GM19025 (cell line): Measurements from ENCODE around the gene PXMP4.

Experiments used
- ATAC-seq: cut with Tn5 transposase; IDR thresholded peaks from one replicate; pipeline ENCODE4 v1.9.1; 2021; ENCODE audit warnings: mild to moderate bottlenecking, low read depth, moderate library complexity; ENCODE audit not compliant: unreplicated experiment

The PXMP4 gene

DNA sequence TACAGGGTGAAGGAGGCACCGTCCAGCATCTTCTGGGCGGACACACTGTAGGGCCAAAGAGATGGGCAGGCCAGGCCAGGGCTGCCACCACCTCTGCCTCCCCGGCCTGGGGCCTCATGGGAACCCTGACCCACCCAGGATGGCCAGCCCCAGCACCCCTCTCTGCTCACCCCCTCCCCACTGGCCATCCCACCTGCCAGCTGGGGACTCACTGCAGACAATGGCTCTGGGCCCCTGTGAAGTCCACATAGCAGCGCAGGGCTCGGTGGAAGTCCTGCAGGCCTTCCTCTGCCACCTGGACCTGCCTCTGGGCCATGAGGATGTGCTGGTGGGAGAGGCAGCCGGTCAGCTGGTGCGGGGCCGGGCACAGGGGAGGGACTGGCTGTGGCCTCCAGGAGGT is 61.6 kb downstream of the PXMP4 start:
- no peak for ATAC-seq

DNA sequence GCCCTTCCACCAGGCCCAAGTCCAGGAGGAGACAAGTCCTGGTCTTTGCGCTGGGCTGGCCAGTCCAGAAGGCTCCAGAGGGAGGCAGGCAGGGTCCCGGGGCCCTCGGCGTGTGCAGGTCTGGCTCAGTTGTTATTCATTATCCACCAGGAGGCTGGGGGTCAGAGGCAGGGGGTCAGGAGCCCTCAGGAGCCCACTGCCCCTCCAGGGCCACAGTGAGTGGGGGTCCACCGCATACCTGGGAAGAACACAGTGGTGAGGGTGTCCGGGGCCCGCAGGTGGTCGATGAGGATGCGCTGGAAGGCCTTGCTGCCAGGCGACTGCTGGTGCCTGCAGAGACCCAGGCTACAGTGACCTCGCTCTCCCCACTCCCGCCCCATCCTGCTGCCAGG is 62.4 kb downstream of the PXMP4 start:
- no peak for ATAC-seq

DNA sequence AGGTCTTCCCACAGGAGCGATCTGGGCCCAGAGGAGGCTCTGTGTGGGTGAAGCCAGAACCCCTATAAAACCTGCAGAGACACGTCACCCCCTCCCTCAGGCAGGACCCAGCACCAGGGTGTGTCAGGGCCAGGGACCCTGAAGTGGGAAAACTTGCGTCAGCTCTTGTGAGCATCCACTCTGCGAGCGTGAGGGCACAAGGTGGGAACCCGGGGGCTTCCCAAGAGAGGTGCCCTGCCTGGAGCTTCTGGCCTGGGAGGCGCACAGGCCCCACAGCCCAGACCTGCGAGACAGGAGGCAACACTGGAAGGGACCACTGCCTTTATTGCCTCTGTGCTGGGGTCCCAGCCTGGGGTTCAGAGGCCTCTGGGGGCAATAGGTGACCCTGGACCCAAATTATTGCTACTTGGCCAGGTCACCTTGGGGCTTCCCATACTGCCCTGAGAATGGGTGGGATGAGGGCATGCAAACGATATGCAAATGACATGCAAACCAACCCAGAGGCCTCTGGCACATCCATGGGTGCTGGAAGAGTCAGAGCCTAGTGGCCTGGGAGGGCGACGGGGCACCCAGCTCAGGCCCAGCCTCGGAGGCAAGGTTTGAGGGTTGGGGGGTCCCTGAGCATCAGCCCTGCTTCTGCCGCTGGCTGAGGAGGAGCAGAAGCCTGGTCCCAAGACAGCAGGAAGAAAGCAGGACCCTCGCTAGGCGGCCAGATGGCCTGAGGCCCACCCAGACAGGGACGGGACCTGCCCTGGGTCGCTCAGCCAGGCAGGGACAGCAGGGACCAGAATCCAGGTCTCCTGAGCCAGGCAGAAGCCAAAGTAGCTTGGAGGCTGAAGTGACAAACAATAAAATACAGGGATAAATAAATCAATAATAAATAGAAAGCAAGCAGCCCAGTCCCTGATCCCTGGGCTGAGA is 63.1 kb downstream of the PXMP4 start:
- ATAC-seq: no peak

DNA sequence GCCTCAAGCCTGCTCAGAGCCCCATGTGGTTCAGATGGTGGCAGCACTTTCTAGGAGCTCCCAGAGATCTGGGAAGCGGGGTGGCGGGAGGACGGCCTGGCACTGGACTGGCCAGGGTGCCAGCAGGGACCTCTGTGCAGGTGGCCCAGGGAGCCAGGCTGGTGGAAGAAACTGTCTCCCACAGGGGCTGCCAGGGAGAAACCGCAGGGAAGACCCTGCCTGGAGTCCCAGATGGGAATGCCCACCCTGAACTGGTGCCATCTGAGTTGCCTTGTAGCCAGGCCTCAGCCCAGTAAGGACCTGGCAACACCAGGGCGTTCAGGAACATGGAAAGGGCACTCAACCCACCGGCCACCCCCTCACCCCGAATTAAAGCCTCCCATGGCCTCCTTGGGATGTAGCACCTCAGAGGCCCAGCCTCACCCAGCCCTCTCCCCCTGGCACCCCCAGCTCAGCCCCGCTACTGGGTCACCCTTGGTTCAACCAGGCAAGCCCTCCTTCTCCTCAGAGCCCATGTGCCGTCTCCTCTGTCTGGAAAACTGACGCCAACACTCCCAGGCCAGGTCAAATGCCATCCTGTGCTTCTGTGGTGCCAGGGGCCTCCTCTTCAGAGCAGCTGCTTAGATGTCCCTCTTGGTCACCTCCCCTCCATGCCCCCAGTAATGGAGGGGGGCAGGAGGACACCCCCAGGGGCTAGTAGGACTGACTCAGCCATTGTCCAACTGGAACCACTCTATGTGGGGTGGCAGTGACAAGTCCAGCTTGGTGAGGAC is 63.9 kb downstream of the PXMP4 start:
- ATAC-seq: no peak

DNA sequence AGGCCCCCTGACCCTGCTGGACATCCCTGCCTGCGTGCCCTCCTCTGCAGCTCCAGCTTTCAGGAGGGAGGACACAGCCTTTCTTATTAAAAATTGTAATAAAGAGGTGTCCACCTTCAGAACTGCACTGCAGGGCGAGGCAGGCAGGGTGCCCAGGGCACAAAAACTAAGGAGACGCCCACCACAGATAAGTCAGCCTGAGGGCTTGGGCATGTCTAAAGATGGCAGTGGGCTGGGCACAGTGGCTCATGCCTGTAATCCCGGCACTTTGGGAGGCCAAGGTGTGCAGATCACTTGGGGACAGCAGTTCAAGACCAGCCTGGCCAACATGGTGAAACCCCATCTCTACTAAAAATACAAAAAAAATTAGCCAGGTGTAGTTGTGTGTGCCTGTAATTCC is 64.9 kb downstream of the PXMP4 start:
- ATAC-seq: no peak

DNA sequence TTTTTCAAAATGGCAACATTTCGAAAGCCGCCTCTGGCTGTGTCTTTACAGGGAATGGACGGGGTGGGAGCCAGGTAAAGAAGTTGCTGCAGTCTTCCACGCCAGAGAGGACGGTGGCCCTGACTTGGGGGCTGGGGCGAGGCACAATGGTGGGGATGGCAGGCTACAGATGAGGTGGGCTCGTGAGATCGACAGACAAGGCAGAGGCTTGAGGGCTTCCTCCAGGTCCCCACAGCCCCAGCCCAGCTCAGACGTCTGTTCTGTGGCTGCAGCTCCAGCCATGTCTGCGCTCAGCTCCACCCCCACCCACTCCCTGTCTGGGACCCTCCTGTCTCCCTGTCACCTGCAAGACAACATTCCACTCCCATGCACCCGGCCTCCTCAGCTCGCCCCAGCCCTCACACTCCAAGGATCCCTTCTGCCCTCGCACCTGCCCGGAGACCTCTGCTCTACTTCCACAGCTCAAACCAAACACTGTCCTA is 65.4 kb downstream of the PXMP4 start:
- no peak for ATAC-seq

DNA sequence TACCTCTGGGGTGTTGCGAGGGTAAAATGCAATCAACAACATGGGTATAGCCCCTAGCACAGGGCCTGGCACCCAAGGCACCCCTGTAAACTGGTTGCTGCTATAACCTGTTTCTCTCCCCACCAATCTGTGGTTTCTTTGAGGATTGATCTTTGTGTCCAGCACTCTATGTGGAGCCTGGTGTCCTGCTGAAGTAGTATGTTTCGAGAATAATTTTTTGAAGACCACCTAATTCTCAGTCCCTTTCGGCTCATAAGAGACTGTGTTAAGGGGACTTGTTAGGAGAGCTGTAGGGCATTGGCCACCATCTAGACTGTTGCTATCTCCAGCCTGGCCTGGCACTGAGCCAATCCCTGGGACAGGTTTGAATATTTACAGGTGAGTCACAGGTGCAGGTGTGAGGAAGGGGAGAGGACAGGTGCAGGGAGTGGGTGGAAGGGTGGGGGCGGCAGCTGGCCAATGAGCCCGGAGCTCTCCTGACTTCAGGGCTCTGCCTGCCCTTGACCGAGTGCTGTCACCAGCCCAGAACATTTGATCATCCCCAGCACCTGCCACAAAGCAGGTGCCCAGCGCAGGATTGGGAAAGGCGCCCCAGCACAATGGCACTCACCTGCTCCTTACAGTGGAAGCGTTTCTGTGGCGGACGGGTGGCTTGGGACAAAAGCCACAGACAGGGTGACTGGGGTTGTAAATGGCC is 66.1 kb downstream of the PXMP4 start:
- no peak for ATAC-seq

DNA sequence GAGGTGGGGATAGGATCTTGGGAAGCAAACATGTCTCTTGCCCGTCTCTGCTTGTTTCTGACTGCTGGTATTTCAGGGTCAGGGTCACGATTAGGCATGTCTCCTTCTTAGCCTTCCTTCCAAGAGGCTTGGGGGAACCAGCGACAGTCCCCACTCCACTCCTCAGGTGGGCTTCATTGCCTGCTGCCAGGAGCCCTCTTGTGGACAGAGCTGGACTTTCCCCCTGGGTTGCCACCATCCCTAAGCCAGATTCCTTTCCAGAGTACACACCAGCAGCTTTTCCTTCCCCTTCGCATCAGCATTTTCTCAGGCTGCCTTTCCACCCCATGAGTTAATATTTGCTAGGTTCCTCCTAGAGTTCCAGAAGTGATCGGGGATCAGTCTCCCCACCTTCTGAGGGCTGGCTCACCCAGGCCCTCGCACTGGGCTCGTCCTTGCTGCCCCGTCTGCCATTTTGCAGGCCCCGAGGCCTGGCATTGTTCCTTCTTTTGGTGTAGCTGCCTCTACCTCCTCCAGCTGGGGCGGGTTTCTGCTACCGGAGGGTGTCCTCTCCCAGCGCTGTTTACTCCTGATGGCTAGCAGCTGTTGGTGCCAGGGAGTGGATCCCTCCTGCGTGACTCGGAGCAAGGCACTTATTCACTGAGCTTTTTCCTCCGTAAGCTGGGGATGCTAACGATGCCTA is 66.8 kb downstream of the PXMP4 start:
- no peak for ATAC-seq
